DND-41 (cell line): Measurements from ENCODE around the gene POLR2L.

ENCODE experiments used
- ATAC-seq: fragments of 200-7000 bp; cut with Tn5 transposase; 3 replicates; pipeline ENCODE4 v1.9.1; 2021; ENCODE audit warnings: low read depth; ENCODE audit not compliant: insufficient read depth
- DNase-seq: peaks from one replicate; pipeline ENCODE4 v3.0.0-alpha.2; 2020
- H2AFZ ChIP-seq: 2 replicates; pipeline ENCODE4 v1.6.0; 2012; ENCODE audit warnings: low read depth, low read length
- H3K27ac ChIP-seq: 2 replicates; pipeline ENCODE4 v1.5.1; 2012; ENCODE audit warnings: low read length, inconsistent platforms
- H3K27me3 ChIP-seq: fragments of 200-600 bp; sonication (generic); 2 replicates; pipeline ENCODE4 v1.6.0; 2012; ENCODE audit warnings: low read length, mild to moderate bottlenecking, inconsistent platforms; ENCODE audit not compliant: insufficient read depth, poor library complexity
- H3K36me3 ChIP-seq: 2 replicates; pipeline ENCODE4 v1.5.1; 2012; ENCODE audit warnings: low read length, inconsistent platforms; ENCODE audit not compliant: insufficient read depth
- H3K4me1 ChIP-seq: 2 replicates; pipeline ENCODE4 v1.5.1; 2012; ENCODE audit warnings: mild to moderate bottlenecking, low read length; ENCODE audit not compliant: insufficient read depth
- H3K4me2 ChIP-seq: 2 replicates; pipeline ENCODE4 v1.6.0; 2012; ENCODE audit warnings: mild to moderate bottlenecking, moderate library complexity, low read length, inconsistent platforms; ENCODE audit not compliant: insufficient read depth
- H3K4me3 ChIP-seq, 2 experiments: fragments of 200-600 bp in 1 of 2; shearing (Covaris generic) in 1 of 2; 2 replicates each; pipeline ENCODE4 v1.5.1; 2012 to 2016; ENCODE audit warnings: inconsistent platforms in 2 of 2, low read length in 2 of 2, mild to moderate bottlenecking in 2 of 2, low read depth in 1 of 2, moderate library complexity in 1 of 2
- H3K79me2 ChIP-seq: 2 replicates; pipeline ENCODE4 v1.6.0; 2012; ENCODE audit warnings: low read length, inconsistent platforms; ENCODE audit not compliant: insufficient read depth
- H3K9ac ChIP-seq: 2 replicates; pipeline ENCODE4 v1.6.0; 2012; ENCODE audit warnings: low read depth, mild to moderate bottlenecking, inconsistent platforms, low read length, moderate library complexity
- H3K9me3 ChIP-seq: 2 replicates; pipeline ENCODE4 v1.5.1; 2012; ENCODE audit warnings: low read length, moderate library complexity, mild to moderate bottlenecking, inconsistent platforms; ENCODE audit not compliant: insufficient read depth, severe bottlenecking
- H4K20me1 ChIP-seq: 2 replicates; pipeline ENCODE4 v1.6.0; 2012; ENCODE audit warnings: low read length; ENCODE audit not compliant: insufficient read depth
- EZH2 ChIP-seq: IDR thresholded peaks from 3 replicates; pipeline ENCODE4 v1.6.1; 2012; ENCODE audit warnings: borderline replicate concordance, low read depth, mild to moderate bottlenecking, moderate library complexity, low read length, inconsistent platforms; ENCODE audit not compliant: severe bottlenecking
- TF ChIP-seq, protein P1 (sequence below): IDR thresholded peaks from 2 replicates; pipeline ENCODE4 v1.5.1; 2012; ENCODE audit warnings: borderline replicate concordance, low read length, moderate library complexity, mild to moderate bottlenecking; ENCODE audit not compliant: poor library complexity, severe bottlenecking; ENCODE audit errors: extremely low read depth

Gene POLR2L

DNA sequence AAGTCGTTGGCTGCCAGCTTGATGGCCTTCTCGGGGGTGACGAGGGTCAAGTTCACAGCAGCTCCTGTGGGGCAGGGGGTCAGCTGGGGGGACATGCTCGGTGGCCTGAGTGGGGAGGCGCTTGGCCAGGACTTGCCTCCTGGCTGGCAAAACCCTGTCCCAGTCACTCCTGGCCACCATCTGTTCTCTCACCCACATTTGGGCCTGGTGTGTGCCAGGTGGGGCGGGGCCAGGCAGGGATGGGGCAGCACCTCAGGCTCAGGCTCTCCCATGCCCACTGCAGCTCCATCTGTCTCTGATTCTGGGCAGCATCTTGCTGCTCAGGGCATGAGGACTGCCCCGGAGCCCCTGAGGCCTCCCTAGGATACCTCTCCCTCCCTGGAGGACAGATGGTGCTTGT is 48.8 kb downstream of the POLR2L start:
- no peak overlapping the region for H3K27ac ChIP-seq
- DNase-seq (no peak), ATAC-seq (no peak)
- no peak overlapping the region for H3K4me2 ChIP-seq
- no peak overlapping the region for H2AFZ ChIP-seq
- H3K27me3 ChIP-seq = no peaks in the 10 kb centered on the region
- no peak overlapping the region for H3K9ac ChIP-seq
- no peak overlapping the region for H3K4me3 ChIP-seq
- no peaks in the 10 kb centered on the region for H3K9me3 ChIP-seq
- H3K36me3 ChIP-seq = peaks cover 29% of the 10 kb centered on the region
- TF ChIP-seq, protein P1, sequence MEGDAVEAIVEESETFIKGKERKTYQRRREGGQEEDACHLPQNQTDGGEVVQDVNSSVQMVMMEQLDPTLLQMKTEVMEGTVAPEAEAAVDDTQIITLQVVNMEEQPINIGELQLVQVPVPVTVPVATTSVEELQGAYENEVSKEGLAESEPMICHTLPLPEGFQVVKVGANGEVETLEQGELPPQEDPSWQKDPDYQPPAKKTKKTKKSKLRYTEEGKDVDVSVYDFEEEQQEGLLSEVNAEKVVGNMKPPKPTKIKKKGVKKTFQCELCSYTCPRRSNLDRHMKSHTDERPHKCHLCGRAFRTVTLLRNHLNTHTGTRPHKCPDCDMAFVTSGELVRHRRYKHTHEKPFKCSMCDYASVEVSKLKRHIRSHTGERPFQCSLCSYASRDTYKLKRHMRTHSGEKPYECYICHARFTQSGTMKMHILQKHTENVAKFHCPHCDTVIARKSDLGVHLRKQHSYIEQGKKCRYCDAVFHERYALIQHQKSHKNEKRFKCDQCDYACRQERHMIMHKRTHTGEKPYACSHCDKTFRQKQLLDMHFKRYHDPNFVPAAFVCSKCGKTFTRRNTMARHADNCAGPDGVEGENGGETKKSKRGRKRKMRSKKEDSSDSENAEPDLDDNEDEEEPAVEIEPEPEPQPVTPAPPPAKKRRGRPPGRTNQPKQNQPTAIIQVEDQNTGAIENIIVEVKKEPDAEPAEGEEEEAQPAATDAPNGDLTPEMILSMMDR = no peak
- TF ChIP-seq EZH2 = no peak
- H4K20me1 ChIP-seq = peaks cover 43% of the 10 kb centered on the region
- H3K79me2 ChIP-seq = peaks cover 20% of the 10 kb centered on the region
- H3K4me1 ChIP-seq = peaks cover 36% of the 10 kb centered on the region

GRCh38 chr11:792873-793272 is 49.5 kb downstream of the POLR2L start:
- TF ChIP-seq, protein P1 = no peak
- no peak for TF ChIP-seq EZH2
- H3K9ac ChIP-seq = no peak overlapping the region
- peaks cover 39% of the 10 kb centered on the region for H4K20me1 ChIP-seq
- no peak overlapping the region for H2AFZ ChIP-seq
- H3K36me3 ChIP-seq = peaks cover 29% of the 10 kb centered on the region
- ATAC-seq = no peak
- no peak for DNase-seq
- no peaks in the 10 kb centered on the region for H3K9me3 ChIP-seq
- peaks cover 31% of the 10 kb centered on the region for H3K4me1 ChIP-seq
- H3K27me3 ChIP-seq = no peaks in the 10 kb centered on the region
- no peak overlapping the region for H3K4me3 ChIP-seq
- H3K79me2 ChIP-seq = peaks cover 20% of the 10 kb centered on the region
- H3K27ac ChIP-seq = no peak overlapping the region
- no peak overlapping the region for H3K4me2 ChIP-seq

- TF ChIP-seq EZH2 = no peak
- TF ChIP-seq, protein P1 = no peak
These were observed 49.9 kb downstream of the POLR2L start for GRCh38 chr11:792535-792821.

GRCh38 chr11:791658-792534 is 50.4 kb downstream of the POLR2L start:
- H3K27me3 ChIP-seq = no peaks in the 10 kb centered on the region
- no peak overlapping the region for H3K4me3 ChIP-seq
- peaks cover 22% of the 10 kb centered on the region for H3K4me1 ChIP-seq
- no peaks in the 10 kb centered on the region for H3K9me3 ChIP-seq
- no peak for TF ChIP-seq EZH2
- TF ChIP-seq, protein P1 = no peak
- H3K79me2 ChIP-seq = peaks cover 16% of the 10 kb centered on the region
- no peak overlapping the region for H3K9ac ChIP-seq
- DNase-seq (no peak), ATAC-seq (no peak)
- H3K27ac ChIP-seq = no peak overlapping the region
- no peak overlapping the region for H2AFZ ChIP-seq
- peaks cover 29% of the 10 kb centered on the region for H3K36me3 ChIP-seq
- H4K20me1 ChIP-seq = peaks cover 37% of the 10 kb centered on the region
- no peak overlapping the region for H3K4me2 ChIP-seq

More at GRCh38 chr11:792535-792821, 49.9 kb downstream of the POLR2L start:
- no peak overlapping the region for H3K9ac ChIP-seq
- peaks cover 27% of the 10 kb centered on the region for H3K4me1 ChIP-seq
- no peaks in the 10 kb centered on the region for H3K9me3 ChIP-seq
- H3K27me3 ChIP-seq = no peaks in the 10 kb centered on the region
- no peak overlapping the region for H3K4me2 ChIP-seq
- no peak for ATAC-seq
- H3K27ac ChIP-seq = no peak overlapping the region
- H2AFZ ChIP-seq = no peak overlapping the region
- peaks cover 29% of the 10 kb centered on the region for H3K36me3 ChIP-seq
- H3K79me2 ChIP-seq = peaks cover 17% of the 10 kb centered on the region
- H3K4me3 ChIP-seq = no peak overlapping the region
- no peak for DNase-seq
- H4K20me1 ChIP-seq = peaks cover 39% of the 10 kb centered on the region
